K562 (cell line): ENCODE measurements around the gene GORASP2. TPM values are rescaled to one million over a fixed set of nuclear protein-coding genes. Genes with fewer than 3 reads are reported as not detected.

ENCODE experiments used
- ELF2 ChIP-seq: fragments of 250-450 bp; sonication (Bioruptor Pico); IDR thresholded peaks from 2 replicates; pipeline ENCODE4 v1.5.0; 2021; ENCODE audit warnings: mild to moderate bottlenecking
- NFIC ChIP-seq: fragments of 450-650 bp; IDR thresholded peaks from 2 replicates; pipeline ENCODE4 v1.6.1; 2017; ENCODE audit warnings: mild to moderate bottlenecking, inconsistent platforms
- NR2F6 ChIP-seq: fragments of 450-650 bp; formaldehyde crosslinking; IDR thresholded peaks from 2 replicates; pipeline ENCODE4 v1.4.0; 2020; ENCODE audit warnings: mild to moderate bottlenecking
- NRF1 ChIP-seq, 2 experiments: fragments of 450-650 bp; IDR thresholded peaks in 1 of 2; conservative IDR thresholded peaks in 1 of 2; 2 replicates each; pipeline ENCODE4 v1.6.1; 2014; ENCODE audit warnings: mild to moderate bottlenecking in 2 of 2
- SOX6 ChIP-seq: fragments of 450-650 bp; IDR thresholded peaks from 2 replicates; pipeline ENCODE4 v1.6.1; 2014; ENCODE audit warnings: mild to moderate bottlenecking
- polyA plus RNA-seq, 8 experiments: library from polyadenylated mRNA; depleted of rRNA in 4 of 8; stranded (reverse) in 5 of 8; unstranded in 3 of 8; fragments of >200 nt; fragmentation: Nextera tagmentation in 2 of 8; fragmentation: Illumina TruSeq in 1 of 8; extraction: Ambion mirVana in 2 of 8; extraction: Trizol in 1 of 8; gene quantifications; 2 replicates each; pipeline versions ENCODE4 v1.2.1 to v1.2.3, GENCODE V29; 2011 to 2014; ENCODE audit warnings: inconsistent platforms in 1 of 8, missing spikeins in 1 of 8
- total RNA-seq, 7 experiments: library from RNA; depleted of rRNA in 6 of 7; stranded (reverse); fragments of >200 nt in 6 of 7; fragmentation: Illumina TruSeq in 2 of 7; extraction: Trizol in 2 of 7; gene quantifications; 2 replicates each; pipeline versions ENCODE4 v1.2.1 to v1.2.3, GENCODE V29; 2011 to 2021; ENCODE audit warnings: low replicate concordance in 1 of 7
- TF ChIP-seq, protein P1 (sequence below): fragments of 250-450 bp; sonication (Bioruptor Pico); IDR thresholded peaks from 2 replicates; pipeline ENCODE4 v1.4.0; 2020; ENCODE audit warnings: borderline replicate concordance
- TF ChIP-seq, protein P2 (sequence below): sonication (generic); formaldehyde crosslinking; IDR thresholded peaks from 2 replicates; pipeline ENCODE4 v1.8.1; 2023; ENCODE audit warnings: mild to moderate bottlenecking, missing genetic modification reagents
- TF ChIP-seq, protein P3 (sequence below): fragments of 250-450 bp; sonication (Bioruptor Pico); IDR thresholded peaks from 2 replicates; pipeline ENCODE4 v1.5.0; 2021
- TF ChIP-seq, protein P4 (sequence below): fragments of 450-650 bp; formaldehyde crosslinking; IDR thresholded peaks from 2 replicates; pipeline ENCODE4 v1.4.0; 2020; ENCODE audit warnings: mild to moderate bottlenecking

Gene GORASP2
- total and polyA plus RNA-seq, 9 of the 15 experiments (the other 6 are each of a cell fraction or from before 2014, with no cell fraction given) = 27.4 to 180 (median 59.6) TPM

DNA sequence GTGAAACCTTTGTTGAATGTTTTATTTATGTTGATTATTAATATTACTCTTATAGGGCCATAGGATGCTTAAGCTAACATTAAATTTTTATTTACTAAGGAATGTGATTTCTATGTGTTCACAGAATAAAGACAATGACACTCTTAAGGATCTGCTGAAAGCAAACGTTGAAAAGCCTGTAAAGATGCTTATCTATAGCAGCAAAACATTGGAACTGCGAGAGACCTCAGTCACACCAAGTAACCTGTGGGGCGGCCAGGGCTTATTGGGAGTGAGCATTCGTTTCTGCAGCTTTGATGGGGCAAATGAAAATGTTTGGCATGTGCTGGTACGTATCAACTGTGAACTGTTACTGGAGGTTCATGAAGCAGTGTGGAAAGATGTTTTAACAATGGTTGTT, 20.4 kb downstream of the GORASP2 start (continued):
- TF ChIP-seq, protein P1, sequence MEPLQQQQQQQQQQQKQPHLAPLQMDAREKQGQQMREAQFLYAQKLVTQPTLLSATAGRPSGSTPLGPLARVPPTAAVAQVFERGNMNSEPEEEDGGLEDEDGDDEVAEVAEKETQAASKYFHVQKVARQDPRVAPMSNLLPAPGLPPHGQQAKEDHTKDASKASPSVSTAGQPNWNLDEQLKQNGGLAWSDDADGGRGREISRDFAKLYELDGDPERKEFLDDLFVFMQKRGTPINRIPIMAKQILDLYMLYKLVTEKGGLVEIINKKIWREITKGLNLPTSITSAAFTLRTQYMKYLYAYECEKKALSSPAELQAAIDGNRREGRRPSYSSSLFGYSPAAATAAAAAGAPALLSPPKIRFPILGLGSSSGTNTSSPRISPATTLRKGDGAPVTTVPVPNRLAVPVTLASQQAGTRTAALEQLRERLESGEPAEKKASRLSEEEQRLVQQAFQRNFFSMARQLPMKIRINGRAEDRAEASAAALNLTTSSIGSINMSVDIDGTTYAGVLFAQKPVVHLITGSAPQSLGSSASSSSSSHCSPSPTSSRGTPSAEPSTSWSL (CRISPR knock-in tag) = no peak
- TF ChIP-seq NFIC (no peak), SOX6 (no peak), NRF1 (conservative IDR thresholded peaks at IDR 0.05 in 1 of 2, IDR thresholded peaks at IDR 0.05 in 1 of 2) (no peak), NR2F6 (no peak), ELF2 (CRISPR knock-in tag) (no peak)
- TF ChIP-seq, protein P2, sequence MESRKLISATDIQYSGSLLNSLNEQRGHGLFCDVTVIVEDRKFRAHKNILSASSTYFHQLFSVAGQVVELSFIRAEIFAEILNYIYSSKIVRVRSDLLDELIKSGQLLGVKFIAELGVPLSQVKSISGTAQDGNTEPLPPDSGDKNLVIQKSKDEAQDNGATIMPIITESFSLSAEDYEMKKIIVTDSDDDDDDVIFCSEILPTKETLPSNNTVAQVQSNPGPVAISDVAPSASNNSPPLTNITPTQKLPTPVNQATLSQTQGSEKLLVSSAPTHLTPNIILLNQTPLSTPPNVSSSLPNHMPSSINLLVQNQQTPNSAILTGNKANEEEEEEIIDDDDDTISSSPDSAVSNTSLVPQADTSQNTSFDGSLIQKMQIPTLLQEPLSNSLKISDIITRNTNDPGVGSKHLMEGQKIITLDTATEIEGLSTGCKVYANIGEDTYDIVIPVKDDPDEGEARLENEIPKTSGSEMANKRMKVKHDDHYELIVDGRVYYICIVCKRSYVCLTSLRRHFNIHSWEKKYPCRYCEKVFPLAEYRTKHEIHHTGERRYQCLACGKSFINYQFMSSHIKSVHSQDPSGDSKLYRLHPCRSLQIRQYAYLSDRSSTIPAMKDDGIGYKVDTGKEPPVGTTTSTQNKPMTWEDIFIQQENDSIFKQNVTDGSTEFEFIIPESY = no peak
- TF ChIP-seq, protein P3, sequence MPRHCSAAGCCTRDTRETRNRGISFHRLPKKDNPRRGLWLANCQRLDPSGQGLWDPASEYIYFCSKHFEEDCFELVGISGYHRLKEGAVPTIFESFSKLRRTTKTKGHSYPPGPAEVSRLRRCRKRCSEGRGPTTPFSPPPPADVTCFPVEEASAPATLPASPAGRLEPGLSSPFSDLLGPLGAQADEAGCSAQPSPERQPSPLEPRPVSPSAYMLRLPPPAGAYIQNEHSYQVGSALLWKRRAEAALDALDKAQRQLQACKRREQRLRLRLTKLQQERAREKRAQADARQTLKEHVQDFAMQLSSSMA (CRISPR knock-in tag) = no peak
- TF ChIP-seq, protein P4, sequence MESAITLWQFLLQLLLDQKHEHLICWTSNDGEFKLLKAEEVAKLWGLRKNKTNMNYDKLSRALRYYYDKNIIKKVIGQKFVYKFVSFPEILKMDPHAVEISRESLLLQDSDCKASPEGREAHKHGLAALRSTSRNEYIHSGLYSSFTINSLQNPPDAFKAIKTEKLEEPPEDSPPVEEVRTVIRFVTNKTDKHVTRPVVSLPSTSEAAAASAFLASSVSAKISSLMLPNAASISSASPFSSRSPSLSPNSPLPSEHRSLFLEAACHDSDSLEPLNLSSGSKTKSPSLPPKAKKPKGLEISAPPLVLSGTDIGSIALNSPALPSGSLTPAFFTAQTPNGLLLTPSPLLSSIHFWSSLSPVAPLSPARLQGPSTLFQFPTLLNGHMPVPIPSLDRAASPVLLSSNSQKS (CRISPR knock-in tag) = no peak
